Hepatocyte (in vitro differentiated cells): ENCODE data around the gene NOL8. TPM values are rescaled to one million over a fixed set of nuclear protein-coding genes. Genes with fewer than 3 reads are reported as not detected.
A peak's percentile ranks its signal among the peaks of the same experiment; 100 is the strongest.

ENCODE experiments used
- DNase-seq: peaks from one replicate; pipeline ENCODE4 v3.0.0-alpha.2; 2016; ENCODE audit warnings: low spot score
- H2AFZ ChIP-seq: fragments of 200-600 bp; sonication (generic); 2 replicates; pipeline ENCODE4 v1.6.0; 2016; ENCODE audit warnings: antibody characterized with exemption, mild to moderate bottlenecking
- H3K27ac ChIP-seq: fragments of 200-600 bp; sonication (generic); 2 replicates; pipeline ENCODE4 v1.5.1; 2016; ENCODE audit warnings: mild to moderate bottlenecking
- H3K27me3 ChIP-seq: fragments of 200-600 bp; sonication (generic); 2 replicates; pipeline ENCODE4 v1.6.1; 2016
- H3K36me3 ChIP-seq: fragments of 200-600 bp; sonication (generic); replicated peaks from 2 replicates; pipeline ENCODE4 v1.5.1; 2016; ENCODE audit warnings: low read depth; ENCODE audit not compliant: insufficient read depth
- H3K4me1 ChIP-seq: fragments of 200-600 bp; sonication (generic); 2 replicates; pipeline ENCODE4 v1.5.1; 2016; ENCODE audit warnings: mild to moderate bottlenecking, moderate library complexity; ENCODE audit not compliant: insufficient read depth
- H3K4me2 ChIP-seq: fragments of 200-600 bp; sonication (generic); 2 replicates; pipeline ENCODE4 v1.6.0; 2016
- H3K4me3 ChIP-seq: fragments of 200-600 bp; sonication (generic); 2 replicates; pipeline ENCODE4 v1.5.1; 2016; ENCODE audit warnings: mild to moderate bottlenecking
- H3K79me2 ChIP-seq: fragments of 200-600 bp; sonication (generic); 2 replicates; pipeline ENCODE4 v1.6.0; 2017; ENCODE audit warnings: mild to moderate bottlenecking
- H3K9me2 ChIP-seq: fragments of 200-600 bp; sonication (generic); replicated peaks from 2 replicates; pipeline ENCODE4 v1.6.0; 2017; ENCODE audit warnings: mild to moderate bottlenecking; ENCODE audit not compliant: insufficient read depth
- H3K9me3 ChIP-seq: fragments of 200-600 bp; sonication (generic); 2 replicates; pipeline ENCODE4 v1.5.1; 2016; ENCODE audit warnings: low read depth, mild to moderate bottlenecking
- H4K20me1 ChIP-seq: fragments of 200-600 bp; sonication (generic); 2 replicates; pipeline ENCODE4 v1.6.0; 2016; ENCODE audit warnings: mild to moderate bottlenecking; ENCODE audit not compliant: insufficient read depth, poor library complexity, severe bottlenecking
- CTCF ChIP-seq: fragments of 200-600 bp; sonication (generic); IDR thresholded peaks from 2 replicates; pipeline ENCODE4 v1.5.1; 2016; ENCODE audit warnings: antibody characterized with exemption, mild to moderate bottlenecking; ENCODE audit not compliant: poor library complexity
- EZH2 ChIP-seq: fragments of 200-600 bp; sonication (generic); IDR thresholded peaks from 2 replicates; pipeline ENCODE4 v1.6.1; 2016; ENCODE audit warnings: antibody characterized with exemption, mild to moderate bottlenecking, borderline replicate concordance
- EZH2phosphoT487 ChIP-seq: fragments of 200-600 bp; sonication (generic); IDR thresholded peaks from one replicate; pipeline ENCODE4 v1.6.1; 2018; ENCODE audit warnings: antibody characterized with exemption, mild to moderate bottlenecking, low read depth, moderate library complexity; ENCODE audit not compliant: unreplicated experiment, severe bottlenecking
- WGBS: methylation state at CpG from one replicate; pipeline ENCODE4 v1.1.6; 2016; ENCODE audit warnings: low lambda C conversion rate; ENCODE audit errors: missing lambda C conversion rate; 5-methylcytosine and 5-hydroxymethylcytosine counted together
- polyA plus RNA-seq: library from polyadenylated mRNA; unstranded; fragments of >200 nt; fragmentation: Nextera tagmentation; extraction: Ambion mirVana; gene quantifications from 2 replicates; pipeline ENCODE4 v1.2.1, GENCODE V29; 2016
- total RNA-seq: library from RNA; depleted of rRNA; stranded (reverse); fragments of >200 nt; gene quantifications from 2 replicates; pipeline ENCODE4 v1.2.3, GENCODE V29; 2014

Gene NOL8
- total and polyA plus RNA-seq, 2 experiments from 2014 or later = 17.5 to 28.9 TPM

GRCh38 chr9:92324431-92324830 is 719 bp downstream of the NOL8 start:
- H3K36me3 ChIP-seq = no peaks in the 10 kb centered on the region
- 35% methylated on average over 2 of the region's 2 CpGs for WGBS
- H3K4me3 ChIP-seq = peak overlapping the region; percentile 65
- peak overlapping the region; percentile 95 for H3K4me2 ChIP-seq
- H3K9me3 ChIP-seq = no peaks in the 10 kb centered on the region
- peak overlapping the region; percentile 100 for H3K27ac ChIP-seq
- H3K79me2 ChIP-seq = peaks cover 22% of the 10 kb centered on the region
- DNase-seq = no peak
- no peaks in the 10 kb centered on the region for H4K20me1 ChIP-seq
- no peaks in the 10 kb centered on the region for H3K9me2 ChIP-seq
- no peaks in the 10 kb centered on the region for H3K27me3 ChIP-seq
- peak overlapping the region; percentile 70 for H2AFZ ChIP-seq
- H3K4me1 ChIP-seq = peaks cover 10% of the 10 kb centered on the region
- TF ChIP-seq EZH2phosphoT487 (no peak), EZH2 (no peak), CTCF (no peak)

DNA sequence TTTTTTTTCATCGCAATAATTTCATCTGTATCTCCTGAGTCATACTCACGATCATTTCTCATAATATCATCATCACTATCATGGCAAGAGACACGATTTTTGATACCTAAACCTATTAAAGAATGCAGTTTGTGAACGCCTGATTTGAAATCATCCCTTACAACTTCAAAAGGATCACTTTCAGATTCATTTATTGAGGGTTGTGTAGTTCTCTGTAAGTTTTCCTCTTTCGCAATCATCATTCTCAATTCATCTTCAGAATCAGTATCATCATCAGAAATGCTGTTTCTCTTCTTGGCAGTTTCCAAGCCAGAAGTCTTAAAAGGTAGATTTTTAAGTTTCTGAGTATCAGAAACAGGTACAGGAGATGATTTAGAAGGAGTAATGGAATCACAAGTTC is 9.7 kb downstream of the NOL8 start:
- Histone ChIP-seq H3K27me3 (no peaks in the 10 kb centered on the region), H3K27ac (no peak overlapping the region), H2AFZ (no peak overlapping the region), H3K9me2 (no peaks in the 10 kb centered on the region), H3K4me3 (no peak overlapping the region), H3K4me1 (no peaks in the 10 kb centered on the region), H3K4me2 (no peak overlapping the region), H3K36me3 (peaks cover 3% of the 10 kb centered on the region), H4K20me1 (no peaks in the 10 kb centered on the region), H3K79me2 (peaks cover 2% of the 10 kb centered on the region), H3K9me3 (no peaks in the 10 kb centered on the region)
- DNase-seq = no peak
- 95% methylated on average over 5 of the region's 5 CpGs for WGBS
- TF ChIP-seq CTCF = no peak
- TF ChIP-seq EZH2phosphoT487 = no peak

- Histone ChIP-seq H3K36me3 (peaks cover 3% of the 10 kb centered on the region), H3K79me2 (peaks cover 2% of the 10 kb centered on the region), H3K9me2 (no peaks in the 10 kb centered on the region), H3K9me3 (no peaks in the 10 kb centered on the region), H3K4me2 (no peak overlapping the region), H4K20me1 (no peaks in the 10 kb centered on the region), H3K4me1 (no peaks in the 10 kb centered on the region), H3K27me3 (no peaks in the 10 kb centered on the region), H2AFZ (no peak overlapping the region), H3K4me3 (no peak overlapping the region), H3K27ac (no peak overlapping the region)
- TF ChIP-seq EZH2 (no peak), CTCF (no peak), EZH2phosphoT487 (no peak)
- 89% methylated on average over 2 of the region's 2 CpGs for WGBS
- DNase-seq = no peak
Observed at GRCh38 chr9:92313624-92314012, 11.5 kb downstream of the NOL8 start.

GRCh38 chr9:92312887-92313623 is 12.1 kb downstream of the NOL8 start:
- no peaks in the 10 kb centered on the region for H3K36me3 ChIP-seq
- peaks cover 2% of the 10 kb centered on the region for H3K79me2 ChIP-seq
- H3K4me2 ChIP-seq = no peak overlapping the region
- no peak overlapping the region for H2AFZ ChIP-seq
- H3K9me2 ChIP-seq = no peaks in the 10 kb centered on the region
- TF ChIP-seq CTCF (no peak), EZH2phosphoT487 (no peak), EZH2 (no peak)
- H4K20me1 ChIP-seq = no peaks in the 10 kb centered on the region
- 91% methylated on average over 6 of the region's 6 CpGs for WGBS
- H3K4me1 ChIP-seq = no peaks in the 10 kb centered on the region
- DNase-seq = no peak
- no peaks in the 10 kb centered on the region for H3K9me3 ChIP-seq
- H3K27ac ChIP-seq = no peak overlapping the region
- H3K27me3 ChIP-seq = no peaks in the 10 kb centered on the region
- no peak overlapping the region for H3K4me3 ChIP-seq
